Thoracic aorta (tissue), 2 donors: ENCODE results near the gene KRTAP9-8. TPM values are rescaled to one million over a fixed set of nuclear protein-coding genes. Genes with fewer than 3 reads are reported as not detected.
"Not testable (repeated sequence)": the region's sequence is repeated elsewhere in the genome, so short reads cannot be mapped to it uniquely, and the experiment has no call there.

Source experiments
- ATAC-seq: fragments of 150-250 bp; one replicate; pipeline ENCODE4 v1.8.0; 2017; ENCODE audit warnings: low read depth; ENCODE audit not compliant: insufficient number of reproducible peaks, low FRiP score
- DNase-seq: peaks from one replicate; pipeline ENCODE4 v3.0.0-alpha.2; 2020; ENCODE audit warnings: low spot score
- H3K27ac ChIP-seq, 2 donors: fragments of 200-600 bp; sonication (generic); 1 replicate in 1 of 2; 2 replicates in 1 of 2; pipeline ENCODE4 v1.5.1; 2016; ENCODE audit warnings: mild to moderate bottlenecking in 2 of 2, moderate library complexity in 2 of 2
- H3K27me3 ChIP-seq: fragments of 200-600 bp; sonication (generic); replicated peaks from 2 replicates; pipeline ENCODE4 v1.6.0; 2016; ENCODE audit warnings: mild to moderate bottlenecking; ENCODE audit not compliant: insufficient read depth
- H3K36me3 ChIP-seq: fragments of 200-600 bp; sonication (generic); one replicate; pipeline ENCODE4 v1.5.1; 2016
- H3K4me1 ChIP-seq, 2 donors: fragments of 200-600 bp; sonication (generic); 1 replicate in 1 of 2; 2 replicates in 1 of 2; pipeline versions ENCODE4 v1.5.1 to v1.6.0; 2016; ENCODE audit warnings: low read depth in 2 of 2, mild to moderate bottlenecking in 1 of 2; ENCODE audit not compliant: control insufficient read depth in 1 of 2
- H3K4me3 ChIP-seq: fragments of 200-600 bp; sonication (generic); 2 replicates; pipeline ENCODE4 v1.5.1; 2016; ENCODE audit warnings: mild to moderate bottlenecking
- H3K9me3 ChIP-seq: fragments of 200-600 bp; sonication (generic); 2 replicates; pipeline ENCODE4 v1.5.1; 2016
- CTCF ChIP-seq: fragments of 200-600 bp; sonication (generic); IDR thresholded peaks from one replicate; pipeline ENCODE4 v1.5.1; 2019; ENCODE audit warnings: antibody characterized with exemption
- total RNA-seq, 2 donors: library from RNA; depleted of rRNA; stranded (reverse); fragments of >200 nt; gene quantifications; one replicate each; pipeline versions ENCODE4 v1.1.0 to v1.2.3, GENCODE V29; 2016

The KRTAP9-8 gene
- total RNA-seq, 2 donors from 2014 or later = not detected

DNA sequence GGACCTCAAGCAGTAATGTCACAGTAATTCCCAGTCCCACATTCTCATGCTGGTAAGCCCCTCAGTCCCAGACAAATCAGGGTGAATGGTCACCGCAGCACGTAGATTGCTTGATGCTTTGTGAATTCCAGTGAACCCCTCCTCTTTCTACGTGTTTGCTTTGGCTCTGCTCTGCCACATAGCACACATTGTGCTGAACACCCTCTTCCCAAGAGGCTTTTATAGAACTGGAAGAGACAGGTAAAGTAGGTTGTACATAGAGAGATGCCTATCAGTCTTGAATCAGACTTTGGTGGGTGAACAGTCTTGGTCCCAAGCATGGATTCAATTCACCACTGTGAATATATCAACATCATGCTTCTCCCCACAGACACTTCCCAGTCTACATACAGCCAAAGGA, 26.8 kb downstream of the KRTAP9-8 start:
- ATAC-seq = no peak
- Histone ChIP-seq H3K4me3 (no peak overlapping the region), H3K27me3 (no peaks in the 10 kb centered on the region), H3K36me3 (no peaks in the 10 kb centered on the region), H3K9me3 (no peaks in the 10 kb centered on the region), H3K27ac (no peak overlapping the region), H3K4me1 (no peaks in the 10 kb centered on the region)
- TF ChIP-seq CTCF = no peak
- DNase-seq = no peak

DNA sequence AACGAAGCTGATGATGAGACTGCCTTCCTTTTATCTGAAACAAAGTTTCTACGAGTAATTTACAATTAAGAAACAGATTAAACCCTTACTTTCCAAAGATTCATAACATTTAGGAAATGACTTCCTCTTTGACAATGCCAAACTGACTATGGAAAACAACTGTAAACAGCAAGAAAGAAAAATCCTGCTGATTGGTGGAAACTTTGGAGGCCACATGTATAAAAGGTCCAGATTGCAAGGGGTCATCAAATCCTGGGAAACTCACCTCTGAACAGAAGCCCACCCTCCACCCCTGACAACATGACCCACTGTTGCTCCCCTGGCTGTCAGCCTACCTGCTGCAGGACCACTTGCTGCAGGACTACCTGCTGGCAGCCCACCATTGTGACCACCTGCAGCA, 27.3 kb downstream of the KRTAP9-8 start, which contains the start of gene KRTAP9-6:
Gene KRTAP9-6 (plus strand): TSS at position 301 of the 400 bp plus-strand sequence. CDS start 0 bp downstream, at position 301.
- H3K27ac ChIP-seq = no peak within 1 kb of the TSS
- no peak within 1 kb of the TSS for H3K4me3 ChIP-seq
- no peak for TF ChIP-seq CTCF
- no peak for ATAC-seq
- H3K27me3 ChIP-seq = no peaks in the 10 kb centered on the region
- H3K36me3 ChIP-seq = no peaks in the 10 kb centered on the region
- no peaks in the 10 kb centered on the region for H3K9me3 ChIP-seq
- DNase-seq = no peak
- H3K4me1 ChIP-seq = no peaks in the 10 kb centered on the region

DNA sequence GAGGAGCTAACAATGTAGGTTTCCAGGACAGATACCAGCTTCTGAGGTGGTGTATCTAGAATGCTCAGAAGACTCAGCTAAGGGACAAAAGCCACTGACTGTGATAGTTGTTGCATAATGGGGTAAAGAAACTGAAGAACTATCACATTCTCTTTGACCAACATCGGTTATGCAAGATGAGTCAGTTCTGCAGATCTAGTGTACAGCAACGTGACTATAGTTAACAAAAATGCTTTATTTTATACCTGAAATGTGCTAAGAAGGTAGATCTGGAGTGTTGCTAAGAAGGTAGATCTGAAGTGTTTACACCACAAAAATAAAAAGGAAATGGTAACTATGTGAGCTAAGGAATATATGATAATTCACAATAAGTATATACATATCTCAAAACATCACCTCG, 29.9 kb downstream of the KRTAP9-8 start:
- H3K4me3 ChIP-seq = no peak overlapping the region
- H3K36me3 ChIP-seq = no peaks in the 10 kb centered on the region
- H3K4me1 ChIP-seq = no peaks in the 10 kb centered on the region
- no peak for TF ChIP-seq CTCF
- ATAC-seq (no peak), DNase-seq (no peak)
- no peaks in the 10 kb centered on the region for H3K27me3 ChIP-seq
- no peak overlapping the region for H3K27ac ChIP-seq
- H3K9me3 ChIP-seq = no peaks in the 10 kb centered on the region

DNA sequence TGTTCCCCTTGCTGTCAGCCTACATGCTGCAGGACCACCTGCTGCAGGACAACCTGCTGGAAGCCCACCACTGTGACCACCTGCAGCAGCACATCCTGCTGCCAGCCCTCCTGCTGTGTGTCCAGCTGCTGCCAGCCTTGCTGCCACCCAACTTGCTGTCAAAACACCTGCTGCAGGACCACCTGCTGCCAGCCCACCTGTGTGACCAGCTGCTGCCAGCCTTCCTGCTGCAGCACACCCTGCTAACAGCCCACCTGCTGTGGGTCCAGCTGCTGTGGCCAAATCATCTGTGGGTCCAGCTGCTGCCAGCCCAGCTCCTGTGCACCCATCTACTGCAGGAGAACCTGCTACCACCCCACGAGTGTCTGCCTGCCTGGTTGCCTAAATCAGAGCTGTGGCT, 33.5 kb downstream of the KRTAP9-8 start:
- not testable (repeated sequence) for H3K9me3 ChIP-seq, DNase-seq, ATAC-seq, H3K27me3 ChIP-seq, H3K4me1 ChIP-seq, H3K4me3 ChIP-seq, H3K27ac ChIP-seq, H3K36me3 ChIP-seq

DNA sequence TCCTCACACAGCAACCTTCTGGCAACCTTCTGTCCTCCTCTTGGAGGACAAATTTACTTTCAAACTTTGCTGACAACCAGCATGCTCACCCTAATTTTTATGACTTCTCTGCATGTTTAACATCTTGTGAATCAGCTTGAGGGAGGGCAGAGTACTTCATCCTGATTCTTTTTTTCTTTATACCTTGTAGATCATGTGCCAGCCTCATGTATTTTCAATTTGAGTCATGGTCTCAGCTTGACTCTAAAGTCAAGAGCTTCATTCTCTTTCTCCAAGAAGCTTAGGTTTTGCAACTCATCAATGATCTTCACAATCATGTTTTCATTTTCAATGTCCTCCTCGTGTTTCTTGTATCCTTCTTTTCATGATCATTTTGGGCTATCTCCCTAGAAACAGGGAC, 34.1 kb downstream of the KRTAP9-8 start:
- Histone ChIP-seq H3K27me3 (no peaks in the 10 kb centered on the region), H3K36me3 (no peaks in the 10 kb centered on the region), H3K9me3 (no peaks in the 10 kb centered on the region), H3K4me3 (no peak overlapping the region), H3K27ac (no peak overlapping the region), H3K4me1 (no peaks in the 10 kb centered on the region)
- TF ChIP-seq CTCF = no peak
- DNase-seq (no peak), ATAC-seq (no peak)

DNA sequence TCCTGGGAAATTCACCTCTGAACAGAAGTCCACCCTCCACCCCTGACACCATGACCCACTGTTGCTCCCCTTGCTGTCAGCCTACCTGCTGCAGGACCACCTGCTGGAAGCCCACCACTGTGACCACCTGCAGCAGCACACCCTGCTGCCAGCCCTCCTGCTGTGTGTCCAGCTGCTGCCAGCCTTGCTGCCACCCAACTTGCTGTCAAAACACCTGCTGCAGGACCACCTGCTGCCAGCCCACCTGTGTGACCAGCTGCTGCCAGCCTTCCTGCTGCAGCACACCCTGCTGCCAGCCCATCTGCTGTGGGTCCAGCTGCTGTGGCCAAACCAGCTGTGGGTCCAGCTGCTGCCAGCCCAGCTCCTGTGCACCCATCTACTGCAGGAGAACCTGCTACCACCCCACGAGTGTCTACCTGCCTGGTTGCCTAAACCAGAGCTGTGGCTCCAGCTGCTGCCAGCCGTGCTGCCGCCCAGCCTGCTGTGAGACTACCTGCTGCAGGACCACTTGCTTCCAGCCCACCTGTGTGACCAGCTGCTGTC, 37.9 kb downstream of the KRTAP9-8 start, which contains the start of gene KRTAP9-7:
Gene KRTAP9-7 (plus strand): TSS at position 51 of the 543 bp plus-strand sequence. CDS start 0 bp downstream, at position 51.
- H3K9me3 ChIP-seq, ATAC-seq, DNase-seq, H3K4me3 ChIP-seq, H3K27me3 ChIP-seq, H3K4me1 ChIP-seq, H3K27ac ChIP-seq, H3K36me3 ChIP-seq: not testable (repeated sequence)
